ENCODE results near the gene PSMB10.

The PSMB10 gene

GRCh38 chr16:67935101-67935401 lies 1.6 kb downstream of the PSMB10 start:
- peak overlapping the region; percentile 92 to 97 for H3K4me3 ChIP-seq (replicated peaks in 1 of 2; ENCODE audit: low read depth in 2 of 2, low read length in 2 of 2)
- TF ChIP-seq CTCF (IDR thresholded peaks at IDR 0.05; ENCODE audit: low read depth, low read length) = no peak
- no peak for DNase-seq (ENCODE audit: low read depth in 2 of 2)

- no peak for TF ChIP-seq CTCF (IDR thresholded peaks at IDR 0.05; ENCODE audit: low read depth, low read length)
- DNase-seq (ENCODE audit: low read depth in 2 of 2) = no peak
- peak overlapping the region in 1 of 2 donors; percentile 97 for H3K4me3 ChIP-seq (replicated peaks in 1 of 2; ENCODE audit: low read depth in 2 of 2, low read length in 2 of 2)
These were observed 2.1 kb downstream of the PSMB10 start for GRCh38 chr16:67934306-67935100.

- no peak for DNase-seq (ENCODE audit: low read depth in 2 of 2)
- TF ChIP-seq CTCF (IDR thresholded peaks at IDR 0.05; ENCODE audit: low read depth, low read length) = no peak
- H3K4me3 ChIP-seq (replicated peaks in 1 of 2; ENCODE audit: low read depth in 2 of 2, low read length in 2 of 2) = no peak overlapping the region
These were observed 2.8 kb downstream of the PSMB10 start for GRCh38 chr16:67933805-67934204.

- no peak for TF ChIP-seq CTCF (IDR thresholded peaks at IDR 0.05; ENCODE audit: low read depth, low read length)
- no peak for DNase-seq (ENCODE audit: low read depth in 2 of 2)
- no peak overlapping the region for H3K4me3 ChIP-seq (replicated peaks in 1 of 2; ENCODE audit: low read depth in 2 of 2, low read length in 2 of 2)
These were observed 4.2 kb downstream of the PSMB10 start for GRCh38 chr16:67932462-67932840.

- peak; percentile 27 for TF ChIP-seq CTCF (IDR thresholded peaks at IDR 0.05; ENCODE audit: low read depth, low read length)
These were observed 4.8 kb downstream of the PSMB10 start, which contains the start of gene CTRL for GRCh38 chr16:67931712-67932461. Gene CTRL, minus strand, starts transcription at chr16:67931862. Its CDS starts 10 bp downstream, at chr16:67931852.

GRCh38 chr16:67930678-67931211 lies 5.9 kb downstream of the PSMB10 start:
- no peak for DNase-seq (ENCODE audit: low read depth in 2 of 2)
- no peak for TF ChIP-seq CTCF (IDR thresholded peaks at IDR 0.05; ENCODE audit: low read depth, low read length)
- H3K4me3 ChIP-seq (replicated peaks in 1 of 2; ENCODE audit: low read depth in 2 of 2, low read length in 2 of 2) = no peak overlapping the region

More at GRCh38 chr16:67931712-67932461, 4.8 kb downstream of the PSMB10 start, which contains the start of gene CTRL:
- no peak within 1 kb of the TSS for H3K4me3 ChIP-seq (replicated peaks in 1 of 2; ENCODE audit: low read depth in 2 of 2, low read length in 2 of 2)
- DNase-seq (ENCODE audit: low read depth in 2 of 2) = no peak
